DMS53 treated with DMSO at 0.1 percent for 48 hours (cell line): Measurements from ENCODE around the gene ALS2CL.

ENCODE experiments used
- DNase-seq: peaks from one replicate; lab custom pipeline; 2025; ENCODE audit not compliant: unreplicated experiment; lab: John Stamatoyannopoulos, UW

The ALS2CL gene

GRCh38 chr3:46680298-46680826, 13.1 kb downstream of the ALS2CL start:
- DNase-seq = no peak

- DNase-seq = no peak
These were observed 13.8 kb downstream of the ALS2CL start for GRCh38 chr3:46679681-46680080.

- no peak for DNase-seq
These were observed 15.2 kb downstream of the ALS2CL start for GRCh38 chr3:46678280-46678679.

- no peak for DNase-seq
These were observed 16.1 kb downstream of the ALS2CL start for GRCh38 chr3:46677411-46677726.

- DNase-seq = no peak
These were observed 16.7 kb downstream of the ALS2CL start for GRCh38 chr3:46676601-46677410.

- DNase-seq = no peak
These were observed 17.5 kb downstream of the ALS2CL start for GRCh38 chr3:46675843-46676567.

- no peak for DNase-seq
These were observed 18.1 kb downstream of the ALS2CL start for GRCh38 chr3:46675426-46675825.

GRCh38 chr3:46674031-46674845, 19.2 kb downstream of the ALS2CL start:
- DNase-seq = no peak

GRCh38 chr3:46673151-46674030, 20.1 kb downstream of the ALS2CL start:
- no peak for DNase-seq

GRCh38 chr3:46672349-46672695, 21.2 kb downstream of the ALS2CL start:
- DNase-seq = no peak

GRCh38 chr3:46671541-46672348, 21.7 kb downstream of the ALS2CL start:
- DNase-seq = no peak

GRCh38 chr3:46670891-46671427, 22.5 kb downstream of the ALS2CL start:
- DNase-seq = no peak

GRCh38 chr3:46670000-46670890, 23.2 kb downstream of the ALS2CL start:
- no peak for DNase-seq

- no peak for DNase-seq
These were observed 24.1 kb downstream of the ALS2CL start for GRCh38 chr3:46669191-46669999.

- DNase-seq = no peak
These were observed 24.9 kb downstream of the ALS2CL start for GRCh38 chr3:46668591-46668990.

- no peak for DNase-seq
These were observed 25.4 kb downstream of the ALS2CL start for GRCh38 chr3:46668116-46668515.

- DNase-seq = no peak
These were observed 25.8 kb downstream of the ALS2CL start for GRCh38 chr3:46667657-46668056.
